Tibial artery (tissue), 4 donors: ENCODE results near the gene HS1BP3.

Source experiments
- DNase-seq, 2 donors: peaks; one replicate each; pipeline ENCODE4 v3.0.0-alpha.2; 2019
- H3K27ac ChIP-seq, 2 donors: fragments of 200-600 bp; sonication (generic) in 1 of 2; 1 replicate in 1 of 2; 2 replicates in 1 of 2; pipeline ENCODE4 v1.5.1; 2018 to 2019; ENCODE audit warnings: mild to moderate bottlenecking in 1 of 2
- H3K27me3 ChIP-seq, 2 donors: fragments of 200-600 bp; sonication (generic) in 1 of 2; one replicate each; pipeline versions ENCODE4 v1.5.1 to v1.6.0; 2016 to 2019
- H3K36me3 ChIP-seq, 3 donors: fragments of 200-600 bp; sonication (generic) in 2 of 3; one replicate each; pipeline ENCODE4 v1.5.1; 2016 to 2019; ENCODE audit warnings: mild to moderate bottlenecking in 2 of 3
- H3K4me1 ChIP-seq, 4 donors: fragments of 200-600 bp; sonication (generic) in 2 of 4; 1 replicate in 3 of 4; 2 replicates in 1 of 4; pipeline ENCODE4 v1.5.1; 2016 to 2019
- H3K4me3 ChIP-seq, 2 donors: fragments of 200-600 bp; sonication (generic) in 1 of 2; 1 replicate in 1 of 2; 2 replicates in 1 of 2; pipeline ENCODE4 v1.5.1; 2018 to 2019; ENCODE audit warnings: mild to moderate bottlenecking in 2 of 2
- H3K9me3 ChIP-seq, 3 donors: fragments of 200-600 bp; sonication (generic) in 1 of 3; one replicate each; pipeline ENCODE4 v1.5.1; 2016 to 2019
- intact Hi-C: fragments of 100-400 bp; cut with DNase I; formaldehyde crosslinking; loops from one replicate; pipeline ENCODE4 v1.15.0; 2023; ENCODE audit warnings: low total_unique reads
- TF ChIP-seq, protein P1 (sequence below), 2 experiments: fragments of 200-600 bp in 1 of 2; fragments of 450-650 bp in 1 of 2; IDR thresholded peaks; one replicate each; pipeline ENCODE4 v1.5.1; 2017 to 2019; ENCODE audit warnings: antibody characterized with exemption in 2 of 2, mild to moderate bottlenecking in 1 of 2, moderate library complexity in 1 of 2

The HS1BP3 gene

GRCh38 chr2:20666304-20667150, 15.6 kb upstream of the HS1BP3 start, which contains the start of gene GDF7:
Gene GDF7 (plus strand): TSS chr2:20667144. CDS start chr2:20667240, 96 bp downstream.
- Histone ChIP-seq H3K4me3 (peak within 1 kb of the TSS; percentile 57 to 84), H3K4me1 (peaks cover 0 to 63% (median 35%) of the 10 kb centered on the region in 4 donors), H3K9me3 (no peaks in the 10 kb centered on the region), H3K36me3 (peaks cover 4 to 10% (median 7%) of the 10 kb centered on the region in 3 donors), H3K27me3 (peaks cover 0 to 3% of the 10 kb centered on the region in 2 donors), H3K27ac (peak within 1 kb of the TSS; percentile 92 to 95)
- peak; percentile 72 to 93 for DNase-seq
- intact Hi-C loops: loop anchor here (5.0 to 10.0 kb wide), 2 partner anchors 378 to 451 kb away; partner anchors contain the start of gene APOB
- TF ChIP-seq, protein P1, sequence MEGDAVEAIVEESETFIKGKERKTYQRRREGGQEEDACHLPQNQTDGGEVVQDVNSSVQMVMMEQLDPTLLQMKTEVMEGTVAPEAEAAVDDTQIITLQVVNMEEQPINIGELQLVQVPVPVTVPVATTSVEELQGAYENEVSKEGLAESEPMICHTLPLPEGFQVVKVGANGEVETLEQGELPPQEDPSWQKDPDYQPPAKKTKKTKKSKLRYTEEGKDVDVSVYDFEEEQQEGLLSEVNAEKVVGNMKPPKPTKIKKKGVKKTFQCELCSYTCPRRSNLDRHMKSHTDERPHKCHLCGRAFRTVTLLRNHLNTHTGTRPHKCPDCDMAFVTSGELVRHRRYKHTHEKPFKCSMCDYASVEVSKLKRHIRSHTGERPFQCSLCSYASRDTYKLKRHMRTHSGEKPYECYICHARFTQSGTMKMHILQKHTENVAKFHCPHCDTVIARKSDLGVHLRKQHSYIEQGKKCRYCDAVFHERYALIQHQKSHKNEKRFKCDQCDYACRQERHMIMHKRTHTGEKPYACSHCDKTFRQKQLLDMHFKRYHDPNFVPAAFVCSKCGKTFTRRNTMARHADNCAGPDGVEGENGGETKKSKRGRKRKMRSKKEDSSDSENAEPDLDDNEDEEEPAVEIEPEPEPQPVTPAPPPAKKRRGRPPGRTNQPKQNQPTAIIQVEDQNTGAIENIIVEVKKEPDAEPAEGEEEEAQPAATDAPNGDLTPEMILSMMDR (IDR thresholded peaks at IDR 0.05): peak in 1 of 2 experiments; percentile 57

DNA sequence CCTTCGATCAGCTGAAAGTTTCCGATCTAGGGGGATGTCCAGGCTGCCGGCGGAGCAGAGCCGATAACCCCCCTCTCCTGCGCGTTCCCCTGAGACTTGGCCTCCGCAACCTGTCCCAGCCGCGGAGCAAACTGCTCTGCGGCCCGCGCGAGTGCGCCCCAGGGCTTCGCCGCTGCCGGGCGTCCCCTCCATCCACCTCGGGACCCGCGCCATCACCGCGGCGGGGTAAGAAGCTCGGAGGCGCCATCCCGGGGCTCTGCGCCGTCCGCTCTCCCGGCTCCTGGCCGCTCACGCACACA, 15.1 kb upstream of the HS1BP3 start:
- Histone ChIP-seq H3K9me3 (no peaks in the 10 kb centered on the region), H3K4me3 (peak overlapping the region; percentile 57 to 84), H3K27ac (peak overlapping the region; percentile 92 to 95), H3K4me1 (peaks cover 0 to 57% (median 36%) of the 10 kb centered on the region in 4 donors), H3K27me3 (no peaks in the 10 kb centered on the region), H3K36me3 (peaks cover 0 to 7% (median 3%) of the 10 kb centered on the region in 3 donors)
- no peak for DNase-seq
- intact Hi-C loops: loop anchor here (5.0 to 10.0 kb wide), 2 partner anchors 379 to 451 kb away; partner anchors contain the start of gene APOB
- TF ChIP-seq, protein P1 (IDR thresholded peaks at IDR 0.05): no peak

GRCh38 chr2:20665243-20666004, 14.5 kb upstream of the HS1BP3 start:
- peak overlapping the region; percentile 57 to 84 for H3K4me3 ChIP-seq
- peaks cover 0 to 3% (median 0%) of the 10 kb centered on the region in 3 donors for H3K36me3 ChIP-seq
- H3K27me3 ChIP-seq: peaks cover 0 to 5% of the 10 kb centered on the region in 2 donors
- TF ChIP-seq, protein P1 (IDR thresholded peaks at IDR 0.05): no peak
- peak in 1 of 2 donors; percentile 74 for DNase-seq
- H3K9me3 ChIP-seq: no peaks in the 10 kb centered on the region
- intact Hi-C loops: loop anchor here (5.0 to 10.0 kb wide), 2 partner anchors 379 to 452 kb away; partner anchors contain the start of gene APOB
- peak overlapping the region; percentile 92 to 95 for H3K27ac ChIP-seq
- peaks cover 0 to 52% (median 36%) of the 10 kb centered on the region in 4 donors for H3K4me1 ChIP-seq

DNA sequence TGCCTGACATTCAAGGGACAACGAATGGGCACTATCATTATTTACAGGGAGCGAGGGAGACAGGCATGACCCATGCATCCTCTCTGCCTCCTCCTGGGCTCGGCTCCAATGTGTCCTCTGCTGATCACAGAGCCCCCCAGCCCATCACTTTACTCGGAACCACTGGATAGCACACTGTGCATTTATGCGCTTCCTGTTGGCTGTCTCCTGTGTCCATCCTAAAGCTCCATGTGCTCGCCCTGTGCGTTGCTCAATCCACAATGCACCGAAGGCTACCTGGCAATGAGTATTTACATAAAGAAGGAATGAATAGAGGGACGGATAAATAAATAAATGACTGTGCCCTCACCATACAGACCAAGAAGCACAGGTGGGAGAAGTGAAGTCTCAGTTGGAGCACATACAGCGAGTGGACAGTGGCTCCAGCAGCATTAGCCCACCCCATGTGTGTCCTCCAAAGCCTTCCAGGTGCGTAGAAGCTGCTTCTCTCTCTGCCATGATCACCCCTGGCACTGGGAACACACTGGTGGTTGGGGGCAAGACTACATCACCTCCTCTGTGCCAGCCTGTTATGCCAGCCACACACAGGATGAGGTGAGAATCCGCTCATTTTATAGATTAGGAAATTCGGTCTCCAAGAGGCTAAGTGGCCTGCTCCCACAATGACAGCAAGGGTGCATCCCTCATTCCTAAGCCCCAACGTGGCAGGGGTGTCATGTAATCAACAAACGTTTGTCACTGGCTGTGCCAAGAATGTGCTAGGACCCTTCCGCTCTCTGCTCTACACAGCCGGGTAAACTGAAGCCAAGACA, 13.7 kb upstream of the HS1BP3 start:
- peaks cover 0 to 9% of the 10 kb centered on the region in 2 donors for H3K27me3 ChIP-seq
- no peaks in the 10 kb centered on the region for H3K36me3 ChIP-seq
- intact Hi-C loops: loop anchor here (5.0 to 10.0 kb wide), 4 partner anchors 158 to 453 kb away; partner anchors contain the start of genes APOB and LDAH
- peaks cover 0 to 44% (median 36%) of the 10 kb centered on the region in 4 donors for H3K4me1 ChIP-seq
- no peaks in the 10 kb centered on the region for H3K9me3 ChIP-seq
- H3K27ac ChIP-seq: peak overlapping the region; percentile 92 to 95
- DNase-seq: no peak
- H3K4me3 ChIP-seq: peak overlapping the region; percentile 57 to 84
- TF ChIP-seq, protein P1 (IDR thresholded peaks at IDR 0.05): no peak

DNA sequence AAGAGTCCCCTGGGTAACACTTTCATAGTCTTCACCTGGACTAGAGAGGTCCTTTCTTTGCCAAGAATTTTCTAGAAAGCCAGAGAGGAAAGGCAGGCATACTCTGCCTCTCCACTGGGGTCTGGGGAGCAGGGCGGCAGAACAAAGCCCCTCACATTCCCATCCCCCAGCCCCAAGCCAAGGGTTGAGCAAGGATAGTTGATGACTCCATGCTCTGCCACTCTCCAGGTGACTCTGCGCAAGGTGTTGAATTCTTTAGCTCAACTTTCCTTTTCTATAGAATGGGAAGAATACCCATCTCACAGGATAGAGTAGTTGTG, 13.1 kb upstream of the HS1BP3 start:
- no peaks in the 10 kb centered on the region for H3K9me3 ChIP-seq
- H3K27ac ChIP-seq: no peak overlapping the region
- H3K4me3 ChIP-seq: no peak overlapping the region
- peaks cover 0 to 40% (median 32%) of the 10 kb centered on the region in 4 donors for H3K4me1 ChIP-seq
- peaks cover 0 to 9% of the 10 kb centered on the region in 2 donors for H3K27me3 ChIP-seq
- no peaks in the 10 kb centered on the region for H3K36me3 ChIP-seq
- peak in 1 of 2 donors; percentile 10 for DNase-seq
- intact Hi-C loops: loop anchor here (5.0 to 10.0 kb wide), 3 partner anchors 158 to 381 kb away; partner anchors contain the start of genes APOB and LDAH
- TF ChIP-seq, protein P1 (IDR thresholded peaks at IDR 0.05): no peak
